IPS-18a (cell line): ENCODE data around the gene NOMO2.
"Not testable (repeated sequence)": the region's sequence is repeated elsewhere in the genome, so short reads cannot be mapped to it uniquely, and the experiment has no call there.

Experiments used
- H3K27ac ChIP-seq: one replicate; pipeline ENCODE4 v1.5.1; 2013; ENCODE audit warnings: low read length
- H3K27me3 ChIP-seq: one replicate; pipeline ENCODE4 v1.6.1; 2013; ENCODE audit warnings: mild to moderate bottlenecking, low read length; ENCODE audit not compliant: control insufficient read depth, insufficient read depth
- H3K36me3 ChIP-seq: one replicate; pipeline ENCODE4 v1.6.1; 2013; ENCODE audit warnings: low read depth, low read length; ENCODE audit not compliant: control insufficient read depth
- H3K4me1 ChIP-seq: one replicate; pipeline ENCODE4 v1.6.1; 2013; ENCODE audit warnings: low read depth, low read length; ENCODE audit not compliant: control insufficient read depth
- H3K4me3 ChIP-seq: one replicate; pipeline ENCODE4 v1.5.1; 2013; ENCODE audit warnings: low read length
- H3K9ac ChIP-seq: one replicate; pipeline ENCODE4 v1.6.1; 2013; ENCODE audit warnings: mild to moderate bottlenecking, low read length, moderate library complexity
- H3K9me3 ChIP-seq: one replicate; pipeline ENCODE4 v1.6.1; 2013; ENCODE audit warnings: low read depth, low read length; ENCODE audit not compliant: control insufficient read depth

The NOMO2 gene

DNA sequence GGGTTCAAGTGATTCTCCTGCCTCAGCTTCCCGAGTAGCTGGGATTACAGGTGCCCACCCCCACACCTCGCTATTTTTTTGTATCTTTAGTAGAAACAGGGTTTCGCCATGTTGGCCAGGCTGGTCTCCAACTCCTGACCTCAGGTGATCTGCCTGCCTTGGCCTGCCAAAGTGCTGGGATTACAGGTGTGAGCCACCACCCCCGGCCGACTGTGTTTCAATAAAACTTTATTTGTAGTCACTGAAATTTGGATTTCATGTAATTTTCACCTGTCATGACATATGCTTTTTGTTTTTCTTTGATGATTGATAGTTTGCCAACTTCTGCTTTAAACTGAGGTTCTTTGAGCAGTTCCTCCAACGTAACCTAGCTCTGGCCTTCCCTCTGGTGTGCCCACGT lies 12.0 kb upstream of the NOMO2 start:
- H3K9ac ChIP-seq, H3K4me1 ChIP-seq, H3K27me3 ChIP-seq, H3K4me3 ChIP-seq, H3K9me3 ChIP-seq, H3K36me3 ChIP-seq, H3K27ac ChIP-seq: not testable (repeated sequence)

DNA sequence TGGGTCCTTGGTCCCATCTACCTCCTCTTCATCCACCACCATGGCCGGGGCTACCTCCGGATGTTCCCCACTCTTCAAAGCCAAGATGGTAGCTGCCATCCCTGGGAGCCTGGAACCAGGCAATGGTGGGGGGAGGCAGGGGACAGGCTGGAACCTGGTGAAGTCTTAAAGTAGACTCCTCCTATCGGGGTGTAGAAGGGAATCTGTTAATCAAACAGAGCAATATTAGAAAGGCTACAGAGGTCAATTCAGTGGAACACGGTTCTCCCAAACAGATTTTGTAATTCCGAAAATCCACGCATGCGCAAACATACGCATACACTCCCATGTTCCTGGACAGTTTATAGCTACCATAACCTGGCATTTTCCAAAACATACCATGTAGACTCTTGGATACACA lies 11.1 kb upstream of the NOMO2 start:
- H3K27me3 ChIP-seq, H3K4me3 ChIP-seq, H3K9me3 ChIP-seq, H3K9ac ChIP-seq, H3K4me1 ChIP-seq, H3K36me3 ChIP-seq, H3K27ac ChIP-seq: not testable (repeated sequence)

DNA sequence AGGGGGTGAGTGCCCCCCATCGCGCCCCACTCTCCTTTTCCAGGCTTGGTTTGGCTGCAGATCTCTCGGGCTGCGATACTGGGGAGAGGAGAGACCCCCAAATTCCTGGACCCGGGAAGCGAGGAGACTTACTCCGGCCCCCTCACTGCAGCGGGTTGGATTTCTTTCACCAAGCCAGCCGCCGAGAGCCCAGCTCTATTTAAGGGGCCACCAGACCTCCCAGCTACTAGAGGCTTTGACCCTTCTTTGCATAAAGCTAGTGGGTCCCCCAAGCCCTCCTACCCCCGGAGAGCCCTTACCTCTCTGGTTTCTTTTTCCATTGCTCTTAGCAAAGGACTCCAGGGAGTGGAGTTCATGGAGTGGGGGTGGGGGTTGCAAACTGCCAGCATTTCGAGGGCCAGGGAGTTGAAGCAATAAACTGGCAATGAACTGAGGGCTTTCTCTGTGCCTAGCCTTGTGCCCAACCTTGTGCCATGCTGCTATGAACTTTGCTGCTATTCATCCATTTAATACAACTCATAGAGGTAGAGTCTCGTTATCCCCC lies 9.5 kb upstream of the NOMO2 start:
- not testable (repeated sequence) for H3K4me3 ChIP-seq, H3K9ac ChIP-seq, H3K27me3 ChIP-seq, H3K27ac ChIP-seq, H3K36me3 ChIP-seq, H3K9me3 ChIP-seq, H3K4me1 ChIP-seq

DNA sequence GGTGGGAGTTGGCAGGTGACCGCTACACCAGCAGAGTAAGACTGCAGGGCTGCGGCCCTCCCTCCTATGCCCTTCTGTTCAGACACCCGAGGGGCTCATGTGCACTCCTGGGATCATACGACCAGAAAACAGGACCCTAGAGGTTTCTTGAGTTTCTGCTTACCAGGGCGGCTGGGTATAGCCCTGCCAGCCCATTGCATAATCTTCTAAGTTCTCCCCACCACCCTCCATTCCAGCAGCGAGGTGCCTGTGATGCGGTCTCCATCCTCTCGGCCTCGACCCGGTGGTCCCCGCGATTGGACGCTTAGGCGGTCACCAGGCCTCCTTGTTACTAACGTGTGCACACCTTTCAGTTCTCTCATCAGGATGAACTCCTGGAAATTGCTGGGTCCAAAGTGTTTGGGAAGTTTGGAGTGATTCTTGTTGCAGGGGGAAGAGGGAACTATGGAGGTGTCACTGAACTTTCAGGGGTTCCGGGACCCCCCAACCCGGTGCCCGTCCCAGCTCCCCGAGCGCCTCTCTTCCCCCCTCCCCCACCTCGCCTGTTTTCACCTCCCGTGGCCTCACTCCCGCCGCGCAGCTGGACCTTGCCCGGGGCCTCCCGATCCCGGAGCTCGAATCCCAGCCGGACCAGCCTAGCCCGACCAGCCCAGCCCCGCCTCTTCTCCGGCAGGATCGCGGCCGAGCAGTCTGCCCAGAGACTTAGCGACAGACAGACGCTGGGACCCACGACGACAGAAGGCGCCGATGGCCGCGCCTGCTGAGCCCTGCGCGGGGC lies 8.8 kb upstream of the NOMO2 start:
- not testable (repeated sequence) for H3K4me1 ChIP-seq, H3K27me3 ChIP-seq, H3K4me3 ChIP-seq, H3K9ac ChIP-seq, H3K36me3 ChIP-seq, H3K27ac ChIP-seq, H3K9me3 ChIP-seq

DNA sequence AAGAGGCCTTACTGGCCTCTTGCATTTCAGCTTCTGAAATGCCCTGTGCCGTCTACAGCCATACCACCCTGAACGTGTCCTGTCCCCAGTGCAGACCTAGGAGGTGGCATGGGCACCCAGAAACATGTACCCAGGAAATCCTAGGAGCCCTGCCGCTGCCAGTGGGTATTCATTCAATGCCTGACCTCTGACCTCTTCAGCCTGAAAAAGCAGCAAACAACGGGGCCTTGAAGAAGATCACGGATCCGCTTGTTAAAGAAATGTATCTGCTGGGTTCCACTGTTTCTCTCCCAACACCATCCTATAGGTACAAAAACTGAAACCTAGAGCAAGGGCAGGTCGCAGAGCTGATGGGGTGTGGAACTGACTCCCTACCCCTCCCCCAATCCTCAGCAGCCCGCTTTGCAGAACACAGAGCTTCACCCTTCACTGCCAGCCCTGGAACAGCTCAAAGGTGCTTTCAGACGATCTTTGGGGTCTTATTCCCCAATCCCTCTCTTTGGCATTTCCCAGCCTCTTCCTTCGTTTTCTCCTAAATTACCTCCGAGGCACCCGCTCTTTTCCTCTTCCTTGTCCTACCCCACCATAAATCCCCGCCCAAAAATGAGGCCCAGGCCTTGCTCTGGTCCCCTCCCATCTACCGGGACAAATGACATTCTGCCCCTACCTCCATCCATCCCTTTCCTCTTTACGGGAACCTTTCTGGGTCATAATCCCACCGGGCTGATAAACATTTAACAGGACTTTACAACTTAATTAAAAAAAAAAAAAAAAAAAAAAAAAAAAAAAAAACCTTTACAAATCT lies 1.3 kb downstream of the NOMO2 start:
- H3K9ac ChIP-seq = not testable (repeated sequence)

DNA sequence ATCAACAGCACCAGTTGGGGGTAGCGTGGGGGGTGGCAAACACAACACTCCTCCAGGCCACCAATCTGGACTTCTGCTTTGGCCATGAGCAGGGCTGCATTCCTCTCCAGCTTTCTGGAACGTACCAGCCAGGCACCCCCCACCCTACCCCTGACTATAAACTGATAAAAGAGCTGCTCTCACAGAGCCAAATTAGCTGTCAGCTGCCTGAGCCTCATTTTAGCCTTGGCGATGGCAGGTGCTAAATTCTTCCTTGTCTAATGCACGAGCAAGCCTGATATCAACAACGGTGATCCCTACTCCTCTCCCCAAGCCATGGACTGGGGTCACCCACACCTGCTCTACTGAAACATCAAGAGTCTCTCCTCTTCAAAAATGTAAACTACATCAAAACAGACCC lies 8.2 kb downstream of the NOMO2 start:
- H3K9ac ChIP-seq, H3K36me3 ChIP-seq, H3K27me3 ChIP-seq, H3K27ac ChIP-seq, H3K4me1 ChIP-seq, H3K4me3 ChIP-seq, H3K9me3 ChIP-seq: not testable (repeated sequence)

More for the DNA sequence above, 1.3 kb downstream of the NOMO2 start:
- H3K27ac ChIP-seq, H3K27me3 ChIP-seq, H3K9me3 ChIP-seq, H3K4me1 ChIP-seq, H3K36me3 ChIP-seq: not testable (repeated sequence)
- H3K4me3 ChIP-seq = peak overlapping the region; percentile 50

DNA sequence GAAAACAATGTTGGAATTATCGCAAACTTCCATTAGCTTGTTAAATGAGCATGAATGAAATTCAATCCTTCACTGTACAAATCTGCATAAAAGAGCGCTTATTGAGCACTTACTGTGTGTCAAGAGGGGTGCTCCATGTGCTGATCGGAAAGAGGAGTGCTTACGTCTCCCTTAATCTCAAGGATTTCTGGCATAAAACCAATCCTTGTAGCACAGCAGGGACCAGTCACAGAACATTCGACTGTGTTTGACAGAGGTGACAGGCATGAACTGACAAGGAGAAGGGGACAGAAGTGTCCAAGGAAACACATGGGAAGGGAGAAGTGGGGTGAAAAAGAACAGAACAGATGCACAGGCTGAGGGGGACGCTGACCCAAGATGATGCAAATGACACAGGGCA lies 14.5 kb downstream of the NOMO2 start:
- not testable (repeated sequence) for H3K9me3 ChIP-seq, H3K36me3 ChIP-seq, H3K4me1 ChIP-seq, H3K27ac ChIP-seq, H3K27me3 ChIP-seq, H3K4me3 ChIP-seq, H3K9ac ChIP-seq

DNA sequence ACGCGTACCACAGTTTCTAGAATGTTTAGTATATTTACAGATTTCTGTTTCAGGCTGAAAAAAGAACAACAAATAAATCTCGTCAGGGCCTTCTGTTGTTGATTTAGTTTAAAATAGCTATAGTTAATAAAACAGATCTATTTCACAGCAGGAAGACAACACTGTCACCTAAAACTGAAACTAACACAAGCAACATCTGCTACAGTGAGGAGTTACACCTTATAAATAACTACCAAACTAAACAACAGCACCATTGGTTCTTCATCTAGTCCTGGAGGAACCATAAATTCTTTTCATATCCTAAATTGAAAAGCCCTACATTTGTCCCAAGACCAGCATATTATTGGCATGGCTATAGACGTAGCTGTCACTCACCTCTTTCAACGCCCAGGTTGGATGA lies 15.0 kb downstream of the NOMO2 start:
- H3K9ac ChIP-seq, H3K27me3 ChIP-seq, H3K4me3 ChIP-seq, H3K9me3 ChIP-seq, H3K27ac ChIP-seq, H3K4me1 ChIP-seq, H3K36me3 ChIP-seq: not testable (repeated sequence)

DNA sequence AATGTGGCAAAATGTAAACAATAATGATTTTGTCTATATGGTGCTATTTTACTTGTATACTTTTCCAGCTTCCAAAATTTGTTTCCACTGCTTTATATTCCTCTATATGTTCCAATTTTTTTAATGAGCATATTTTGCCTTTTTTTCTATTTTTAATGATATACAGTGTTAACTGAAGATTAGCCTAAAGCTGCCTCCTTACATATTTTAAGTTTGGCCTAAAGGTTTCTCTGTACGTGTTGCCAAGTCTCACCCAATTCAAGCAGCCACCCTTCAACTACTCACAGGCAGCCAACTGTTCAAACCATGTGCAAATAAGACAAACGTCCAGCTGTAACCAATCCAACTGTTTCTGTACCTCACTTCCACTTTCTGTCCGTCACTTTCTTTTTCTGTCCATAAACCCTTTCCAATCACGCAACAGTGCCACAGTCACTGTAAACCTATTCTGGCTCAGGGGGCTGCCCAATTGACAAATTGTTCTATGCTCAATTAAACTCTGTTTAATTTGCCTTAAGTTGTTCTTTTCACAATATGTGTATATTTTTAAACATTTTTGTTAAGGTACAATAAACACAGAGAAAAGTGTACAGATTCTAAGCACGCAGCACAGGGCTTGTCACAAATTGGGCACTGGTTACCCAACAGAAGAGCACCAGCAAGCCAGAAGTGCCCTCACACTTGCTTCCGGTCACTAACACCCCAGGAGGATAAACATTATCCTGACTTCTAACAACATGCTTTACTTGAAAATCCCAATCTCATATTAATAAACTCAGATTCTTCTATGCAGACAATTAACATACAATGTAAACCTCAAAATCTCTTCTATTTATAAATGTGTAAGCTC lies 17.4 kb downstream of the NOMO2 start:
- not testable (repeated sequence) for H3K27ac ChIP-seq, H3K27me3 ChIP-seq, H3K4me3 ChIP-seq, H3K4me1 ChIP-seq, H3K9ac ChIP-seq, H3K9me3 ChIP-seq, H3K36me3 ChIP-seq

DNA sequence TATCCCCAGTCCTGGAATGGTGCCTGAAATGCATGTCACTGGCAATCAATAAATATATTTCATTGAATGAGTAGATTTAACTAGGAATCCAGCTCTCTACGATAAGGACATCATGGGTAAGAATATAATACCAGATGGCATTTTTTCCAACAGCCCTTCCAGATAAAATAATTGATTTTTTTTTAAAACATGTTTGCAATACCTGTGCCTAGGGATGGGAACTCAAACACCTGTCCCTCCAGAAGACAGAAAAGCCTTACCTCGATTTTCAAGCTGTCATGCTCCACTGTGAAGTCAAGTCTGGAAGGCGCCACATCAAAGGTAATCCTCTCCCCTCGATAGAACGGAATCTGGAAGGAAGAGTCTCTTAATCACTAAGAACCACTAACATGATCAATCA lies 20.0 kb downstream of the NOMO2 start:
- H3K9ac ChIP-seq, H3K9me3 ChIP-seq, H3K4me1 ChIP-seq, H3K27me3 ChIP-seq, H3K4me3 ChIP-seq, H3K27ac ChIP-seq, H3K36me3 ChIP-seq: not testable (repeated sequence)

DNA sequence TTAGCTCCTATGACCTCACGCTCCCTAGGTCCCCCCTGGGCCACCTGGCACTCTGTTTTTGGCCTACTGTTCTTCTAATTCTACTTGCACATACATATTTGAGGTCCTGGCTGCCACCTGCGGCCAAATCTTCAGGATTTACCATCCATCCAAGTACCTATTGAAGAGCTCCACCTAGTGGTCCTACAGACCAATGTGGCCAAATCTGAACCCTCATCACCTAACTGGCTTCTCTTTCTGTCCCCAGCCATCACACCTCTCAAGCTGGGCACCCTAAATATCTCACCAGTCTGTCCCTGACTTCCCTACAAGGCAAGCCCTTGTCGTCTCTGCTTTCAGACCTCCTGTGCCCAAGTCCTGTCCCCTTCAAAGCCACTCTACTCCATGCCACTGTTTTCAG lies 24.9 kb downstream of the NOMO2 start:
- H3K9ac ChIP-seq, H3K27me3 ChIP-seq, H3K4me1 ChIP-seq, H3K27ac ChIP-seq, H3K4me3 ChIP-seq, H3K36me3 ChIP-seq, H3K9me3 ChIP-seq: not testable (repeated sequence)
